WERI-Rb-1 (cell line): ENCODE measurements around the gene PIK3R1.

Experiments
- DNase-seq: peaks from one replicate; pipeline ENCODE4 v3.0.0-alpha.2; 2020
- H3K27ac ChIP-seq: fragments of 250-450 bp; sonication (Bioruptor Pico); 2 replicates; pipeline ENCODE4 v1.5.1; 2020; ENCODE audit warnings: mild to moderate bottlenecking, moderate library complexity
- H3K27me3 ChIP-seq: fragments of 250-450 bp; sonication (Bioruptor Pico); 2 replicates; pipeline ENCODE4 v1.5.1; 2021; ENCODE audit warnings: mild to moderate bottlenecking, low read depth, moderate library complexity; ENCODE audit not compliant: insufficient read depth, severe bottlenecking
- H3K36me3 ChIP-seq: fragments of 250-450 bp; sonication (Bioruptor Pico); 2 replicates; pipeline ENCODE4 v1.5.1; 2020; ENCODE audit warnings: mild to moderate bottlenecking, moderate library complexity
- H3K4me3 ChIP-seq: 2 replicates; pipeline ENCODE4 v1.5.1; 2011; ENCODE audit warnings: low read depth, mild to moderate bottlenecking, control low read depth, low read length
- H3K9me3 ChIP-seq: fragments of 250-450 bp; sonication (Bioruptor Pico); 2 replicates; pipeline ENCODE4 v1.5.1; 2021; ENCODE audit warnings: mild to moderate bottlenecking, moderate library complexity; ENCODE audit not compliant: severe bottlenecking
- CTCF ChIP-seq: IDR thresholded peaks from 2 replicates; pipeline ENCODE4 v1.5.1; 2011; ENCODE audit warnings: low read depth, mild to moderate bottlenecking, control low read depth, inconsistent platforms, low read length

The PIK3R1 gene

GRCh38 chr5:68180121-68181038 lies 35.2 kb upstream of the PIK3R1 start:
- Histone ChIP-seq H3K27ac (no peak overlapping the region), H3K9me3 (peaks cover 2% of the 10 kb centered on the region), H3K4me3 (no peak overlapping the region), H3K36me3 (no peaks in the 10 kb centered on the region), H3K27me3 (no peaks in the 10 kb centered on the region)
- DNase-seq: no peak
- no peak for TF ChIP-seq CTCF

DNA sequence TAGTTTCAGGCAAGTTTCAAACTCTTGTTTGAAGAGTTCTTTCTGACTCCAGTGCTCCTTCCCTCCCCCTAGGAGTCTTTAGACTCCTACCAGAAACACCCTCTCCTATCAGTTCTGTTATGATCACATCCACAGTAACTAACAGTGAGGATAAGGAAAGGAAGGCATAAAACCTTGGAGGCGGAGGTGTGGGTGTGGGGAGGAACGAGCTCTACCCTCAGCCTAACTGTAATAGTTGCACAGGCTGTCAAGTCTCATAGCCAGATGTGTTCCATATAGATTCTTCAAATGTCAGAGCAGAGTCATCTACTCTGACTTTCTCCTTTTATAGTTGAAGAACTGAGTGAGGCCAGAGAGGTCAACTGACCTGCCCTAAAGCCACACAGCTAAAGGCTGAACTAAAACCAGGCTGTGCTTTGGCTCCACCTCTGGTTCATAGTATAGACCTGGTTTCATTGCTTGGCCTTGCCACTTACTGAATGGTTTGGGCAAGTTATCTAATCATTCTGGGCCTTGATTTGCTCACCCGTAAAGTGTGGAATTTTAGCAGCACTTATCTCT lies 34.4 kb upstream of the PIK3R1 start:
- Histone ChIP-seq H3K27me3 (no peaks in the 10 kb centered on the region), H3K27ac (no peak overlapping the region), H3K9me3 (peaks cover 2% of the 10 kb centered on the region), H3K36me3 (no peaks in the 10 kb centered on the region), H3K4me3 (no peak overlapping the region)
- no peak for DNase-seq
- TF ChIP-seq CTCF: no peak

- H3K27ac ChIP-seq: no peak overlapping the region
- peaks cover 2% of the 10 kb centered on the region for H3K9me3 ChIP-seq
- H3K4me3 ChIP-seq: no peak overlapping the region
- no peak for TF ChIP-seq CTCF
- no peaks in the 10 kb centered on the region for H3K27me3 ChIP-seq
- H3K36me3 ChIP-seq: no peaks in the 10 kb centered on the region
- no peak for DNase-seq
Observed at GRCh38 chr5:68182094-68182493, 33.5 kb upstream of the PIK3R1 start.

- Histone ChIP-seq H3K9me3 (no peaks in the 10 kb centered on the region), H3K36me3 (no peaks in the 10 kb centered on the region), H3K4me3 (no peak overlapping the region), H3K27ac (no peak overlapping the region), H3K27me3 (no peaks in the 10 kb centered on the region)
- TF ChIP-seq CTCF: no peak
- DNase-seq: no peak
Observed at GRCh38 chr5:68182534-68182933, 33.0 kb upstream of the PIK3R1 start.

DNA sequence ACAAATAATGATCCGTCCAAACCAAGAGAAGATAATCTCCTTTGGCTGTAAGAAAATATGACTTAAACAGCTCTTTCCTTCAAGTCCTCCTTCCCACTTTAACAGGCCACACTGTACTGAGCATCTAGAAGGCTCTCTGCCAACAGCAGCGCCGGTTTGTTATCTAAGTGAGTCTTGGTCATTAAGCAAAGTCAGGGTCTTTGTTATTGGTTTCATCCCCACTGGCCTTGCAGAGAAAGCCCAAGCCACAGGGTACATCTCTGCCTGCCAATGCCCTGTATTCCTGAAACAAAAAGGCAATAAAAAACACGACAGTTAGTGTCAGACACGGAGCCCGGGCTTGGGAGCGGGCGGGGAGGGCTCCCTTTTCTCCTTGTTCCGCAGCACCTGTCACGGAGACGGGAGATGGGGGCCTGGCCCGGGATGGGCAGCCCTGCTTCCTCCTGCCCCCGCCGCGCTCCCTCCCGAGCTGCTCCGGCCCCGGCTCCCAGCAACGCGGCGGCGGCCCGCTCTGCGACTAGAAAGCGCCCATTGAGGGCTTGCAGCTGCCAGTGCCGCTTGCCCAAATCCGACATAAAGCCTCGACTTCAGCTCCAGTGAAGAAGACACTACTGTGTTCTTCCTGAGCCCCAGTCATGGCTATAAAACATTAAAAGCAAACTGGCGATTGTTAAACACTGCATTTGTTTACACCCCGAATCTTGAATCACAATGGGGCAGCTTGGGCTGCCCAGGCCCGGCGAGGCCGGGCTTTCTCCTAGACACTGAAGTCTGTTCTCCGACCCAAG lies 28.1 kb upstream of the PIK3R1 start:
- no peaks in the 10 kb centered on the region for H3K27me3 ChIP-seq
- no peak overlapping the region for H3K27ac ChIP-seq
- no peak for DNase-seq
- no peaks in the 10 kb centered on the region for H3K36me3 ChIP-seq
- no peaks in the 10 kb centered on the region for H3K9me3 ChIP-seq
- H3K4me3 ChIP-seq: no peak overlapping the region
- TF ChIP-seq CTCF: no peak
